HG02759 (cell line): ENCODE measurements around the gene BMP7.
"Not testable (repeated sequence)": the region's sequence is repeated elsewhere in the genome, so short reads cannot be mapped to it uniquely, and the experiment has no call there.

Experiments
- ATAC-seq: cut with Tn5 transposase; IDR thresholded peaks from one replicate; pipeline ENCODE4 v1.9.1; 2021; ENCODE audit warnings: mild to moderate bottlenecking, moderate library complexity; ENCODE audit not compliant: unreplicated experiment

The BMP7 gene

DNA sequence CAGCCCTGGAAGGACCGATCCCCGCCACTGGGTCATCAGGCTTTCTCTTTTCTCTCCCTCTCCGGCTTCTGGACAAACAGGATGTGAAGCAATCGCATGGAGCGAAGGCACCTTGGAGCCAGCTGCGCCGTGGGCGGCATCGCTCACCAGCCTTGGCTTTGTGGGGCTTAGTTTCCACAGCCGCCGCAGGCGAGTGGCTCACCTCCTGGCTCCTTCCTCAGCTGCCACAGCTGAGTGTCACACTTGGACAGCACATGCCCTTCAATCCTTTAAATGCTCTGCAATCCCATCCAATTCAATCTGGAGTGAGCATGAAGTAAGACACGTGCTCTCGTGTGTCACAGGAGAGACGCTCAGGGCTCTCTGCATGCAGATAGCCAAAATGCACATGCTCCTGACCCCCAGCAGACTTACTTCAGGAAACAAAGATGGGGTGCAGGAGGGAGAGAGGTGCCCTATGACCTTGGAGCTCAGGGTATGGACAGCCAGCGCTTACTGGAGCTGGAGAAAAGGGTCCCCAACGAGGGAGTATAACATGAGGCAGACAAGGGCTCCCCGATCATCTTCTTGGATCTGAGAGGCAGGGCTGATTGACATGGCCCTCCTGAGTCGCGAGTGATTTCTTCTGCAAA, 70.9 kb downstream of the BMP7 start:
- no peak for ATAC-seq

DNA sequence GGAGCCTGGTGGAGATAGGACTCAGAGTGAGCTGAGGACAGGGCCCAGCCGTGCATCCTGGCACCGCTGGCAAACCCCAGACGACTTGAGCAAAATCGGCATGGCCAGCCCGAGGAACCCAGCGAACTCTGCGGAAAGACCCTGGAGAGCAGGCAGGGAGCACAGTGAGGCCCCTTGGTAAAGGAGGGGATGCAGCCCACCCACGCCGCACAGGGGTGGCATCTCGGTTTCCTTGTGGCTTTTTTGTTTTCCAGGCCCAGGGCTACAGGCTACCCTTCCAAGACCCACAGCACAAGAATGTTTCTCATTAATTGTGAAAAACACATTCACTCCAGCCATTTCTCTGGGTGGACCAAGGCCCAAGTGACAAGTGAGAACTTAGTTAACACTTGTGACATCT, 71.4 kb downstream of the BMP7 start:
- no peak for ATAC-seq

DNA sequence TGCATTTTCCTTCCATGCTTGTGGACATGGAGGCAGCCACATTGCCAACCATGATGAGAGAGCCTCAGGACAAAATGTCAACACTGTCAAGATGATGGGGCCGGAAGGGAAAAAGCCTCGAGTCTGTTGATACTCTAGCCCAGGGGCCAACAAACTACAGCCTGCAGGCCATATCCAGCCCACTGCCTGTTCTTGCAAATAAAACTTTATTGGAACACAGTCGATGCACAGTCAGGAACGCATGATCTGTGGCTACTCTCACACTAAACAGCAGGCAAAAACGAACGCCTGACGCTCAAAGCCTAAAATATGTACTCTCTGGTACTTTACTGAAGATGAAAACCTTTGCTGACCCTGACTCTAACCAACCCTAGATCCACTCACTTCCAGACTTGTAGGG, 72.3 kb downstream of the BMP7 start:
- no peak for ATAC-seq

DNA sequence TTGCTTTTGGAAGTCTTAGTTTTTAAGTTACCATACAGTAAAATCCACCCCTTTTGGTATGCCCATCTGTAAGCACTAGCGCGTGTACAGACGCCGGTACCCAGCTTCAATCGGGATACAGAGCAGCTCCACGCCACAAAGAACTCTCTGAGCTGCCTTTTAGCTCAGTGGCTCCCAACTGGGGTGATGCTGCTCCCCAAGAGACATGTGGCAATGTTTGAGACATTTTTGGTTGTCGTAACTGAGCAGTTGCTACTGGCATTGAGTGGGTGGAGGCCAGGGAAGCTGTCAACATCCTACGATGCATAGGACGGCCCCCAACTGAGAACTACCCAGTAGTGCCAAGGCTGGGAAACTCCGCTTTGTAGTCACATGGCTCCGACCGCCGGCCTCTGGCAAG, 73.3 kb downstream of the BMP7 start:
- ATAC-seq = no peak

DNA sequence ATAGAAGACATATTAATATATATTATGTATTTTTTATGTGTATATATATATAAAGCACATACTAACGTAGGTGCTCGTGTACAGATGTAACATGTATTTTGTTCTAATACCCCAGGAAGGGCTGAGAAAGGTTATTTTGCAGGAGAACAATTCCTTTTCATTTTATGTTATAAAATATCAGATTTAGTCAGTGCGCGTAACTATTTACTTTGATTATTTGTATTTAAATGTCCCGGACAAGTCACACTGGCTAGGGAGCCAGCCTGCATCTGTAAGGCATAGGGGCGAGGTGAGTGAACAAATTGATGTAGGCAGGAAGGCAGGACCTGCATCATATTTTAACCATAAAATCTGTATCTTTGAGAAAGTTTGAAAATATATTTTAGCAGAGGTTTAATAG, 74.1 kb downstream of the BMP7 start:
- ATAC-seq = no peak

DNA sequence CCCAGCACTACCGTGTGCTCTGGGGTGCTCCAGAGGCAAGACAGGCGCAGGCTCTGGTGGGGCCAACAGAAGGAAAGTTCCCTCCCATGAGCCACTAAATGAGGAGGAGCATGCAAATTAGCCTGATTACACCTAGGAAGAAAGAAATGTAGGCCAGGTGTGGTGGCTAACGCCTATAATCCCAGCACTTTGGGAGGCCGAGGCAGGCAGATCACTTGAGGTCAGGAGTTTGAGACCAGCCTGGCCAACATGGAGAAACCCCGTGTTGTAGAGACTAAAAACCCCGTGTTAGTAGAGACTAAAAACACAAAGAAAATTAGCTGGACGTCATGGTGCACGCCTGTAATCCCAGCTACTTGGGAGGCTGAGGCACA, 75.2 kb downstream of the BMP7 start:
- not testable (repeated sequence) for ATAC-seq

DNA sequence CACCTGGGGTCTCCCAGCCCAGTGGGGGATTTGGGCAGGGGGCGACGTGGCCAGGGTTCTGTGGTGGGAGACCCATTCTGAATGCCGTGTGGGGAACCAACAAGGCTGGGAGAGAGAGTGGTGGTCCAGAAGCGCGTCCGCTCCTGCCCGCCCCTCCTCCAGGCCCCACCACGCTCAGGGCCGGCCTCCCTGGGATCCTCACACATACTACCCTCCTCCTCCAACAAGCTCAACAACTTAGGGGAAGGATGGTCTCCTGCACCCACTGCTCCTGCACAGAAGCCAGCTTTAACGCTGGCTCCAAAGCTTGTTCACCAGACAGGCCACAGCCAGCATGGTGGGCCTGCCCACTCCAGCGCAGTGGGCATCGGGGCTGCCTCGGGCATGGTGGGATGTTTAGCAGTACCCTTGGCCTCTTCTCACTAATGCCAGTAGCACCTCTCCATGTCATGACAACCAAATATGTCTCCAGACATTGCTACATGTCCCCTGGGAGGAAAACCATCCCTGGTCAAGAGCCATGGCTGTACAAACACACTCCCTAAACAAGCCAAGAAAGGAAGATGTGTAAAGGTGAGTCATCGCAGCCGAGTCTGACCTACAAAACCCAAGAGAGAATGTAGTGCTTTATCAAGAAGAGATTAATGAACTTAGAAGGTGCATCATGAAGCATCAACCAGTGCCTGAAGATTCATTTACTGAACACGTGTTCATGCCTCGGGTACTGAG, 75.7 kb downstream of the BMP7 start:
- ATAC-seq = no peak

DNA sequence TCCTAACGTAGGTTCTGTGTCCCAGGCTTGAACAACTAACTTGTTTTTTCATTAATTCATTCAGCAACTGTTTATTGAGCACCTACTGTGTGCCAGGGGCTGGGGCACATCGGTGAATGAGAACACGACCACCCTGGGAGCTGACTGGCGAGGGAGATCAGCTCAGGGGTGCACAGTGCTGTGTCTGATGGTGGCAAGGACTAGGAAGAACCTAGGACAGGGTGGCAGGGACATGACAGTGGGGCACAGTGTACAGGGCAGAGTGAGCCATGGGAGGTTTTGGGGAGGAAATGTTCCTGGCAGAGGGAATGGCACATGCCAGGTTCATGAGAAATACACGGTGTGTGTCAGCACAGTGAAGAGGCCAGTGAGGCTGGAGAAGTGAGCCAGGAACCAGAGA, 76.7 kb downstream of the BMP7 start:
- ATAC-seq = no peak

DNA sequence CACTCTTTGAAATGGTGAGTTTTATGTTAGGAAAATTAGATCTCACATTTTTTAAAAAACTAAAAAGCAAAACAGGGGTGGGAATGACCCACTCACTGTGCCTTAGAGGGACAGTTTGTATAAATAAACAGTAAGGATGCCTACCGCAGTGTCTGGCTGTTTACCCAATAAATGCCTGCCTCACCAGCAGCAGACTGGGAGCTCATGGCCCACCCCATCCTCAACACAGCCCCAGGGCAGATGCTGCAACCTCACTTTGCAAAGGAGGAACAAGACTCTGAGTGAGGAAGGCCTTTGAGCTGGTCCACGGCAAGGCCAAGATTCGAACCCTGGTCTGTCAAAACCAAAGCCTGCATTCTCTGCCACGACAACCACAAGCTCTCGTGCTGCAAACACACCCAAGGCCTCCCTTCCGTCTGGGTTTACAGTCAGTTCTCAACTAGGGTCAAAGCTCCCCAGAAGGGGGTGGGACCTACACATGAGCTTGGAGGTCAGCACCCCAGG, 77.8 kb downstream of the BMP7 start:
- ATAC-seq = no peak

DNA sequence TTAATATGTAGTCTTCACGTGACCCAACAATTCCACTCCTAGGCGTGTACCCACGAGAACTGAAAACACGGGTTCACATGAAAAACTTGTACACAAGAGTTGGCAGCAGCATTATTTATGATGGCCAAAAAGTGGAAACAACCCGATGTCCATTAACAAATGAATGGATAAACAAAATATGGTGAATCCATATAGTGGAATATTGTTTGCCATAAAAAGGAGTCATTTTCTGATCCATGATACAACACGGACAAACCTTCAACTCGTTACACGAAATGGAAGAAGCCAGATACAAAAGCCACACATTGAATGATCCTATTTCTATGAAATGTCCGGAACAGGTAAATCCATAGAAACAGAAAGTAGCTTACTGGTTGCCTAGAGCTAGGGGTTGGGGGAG, 78.4 kb downstream of the BMP7 start:
- no peak for ATAC-seq

DNA sequence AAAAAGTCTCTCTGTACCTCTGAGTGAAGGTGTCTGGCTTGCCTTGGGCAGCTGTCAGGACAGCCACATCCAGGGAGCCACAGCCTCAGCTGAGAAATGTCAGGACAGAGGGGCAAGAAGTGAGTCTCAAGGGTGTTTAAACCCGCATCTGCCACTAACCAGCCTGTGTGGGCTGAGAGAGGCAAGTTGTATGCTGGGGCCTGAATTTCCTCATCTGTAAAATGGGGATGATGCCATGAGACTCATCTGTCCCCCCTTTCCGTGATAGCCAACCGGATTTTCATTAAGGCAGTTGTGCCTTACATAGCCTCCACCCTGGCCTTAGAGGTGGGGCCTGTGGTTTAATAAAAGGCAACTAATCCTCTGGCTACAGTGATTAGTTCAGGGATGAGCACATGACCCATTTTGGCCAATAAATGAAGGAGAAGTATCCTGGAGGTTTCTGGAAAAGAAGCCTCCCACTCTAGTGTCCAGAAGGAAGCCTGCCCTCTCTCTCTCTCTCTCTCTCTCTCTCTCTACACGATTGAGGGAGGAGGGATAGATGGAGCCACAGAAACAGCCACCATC, 79.3 kb downstream of the BMP7 start:
- ATAC-seq = no peak

DNA sequence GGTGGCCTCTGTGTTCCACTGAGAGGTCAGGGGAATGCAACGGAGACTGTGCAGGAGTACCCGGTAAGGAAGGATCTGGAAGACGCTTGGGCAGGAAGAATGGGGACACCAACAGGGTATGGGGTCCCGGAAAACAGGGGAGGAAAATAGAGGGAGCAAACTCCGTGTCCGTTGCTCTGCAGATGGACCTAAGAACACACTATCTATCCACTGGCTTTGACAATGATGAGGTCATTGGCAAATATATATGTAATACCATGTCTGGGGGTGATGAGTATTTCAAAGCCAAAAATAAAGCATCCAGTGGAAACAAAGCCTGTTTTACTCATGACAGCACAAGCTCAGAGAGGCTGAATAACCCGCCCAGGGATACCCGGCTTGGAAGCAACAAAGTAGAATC, 80.2 kb downstream of the BMP7 start:
- no peak for ATAC-seq

DNA sequence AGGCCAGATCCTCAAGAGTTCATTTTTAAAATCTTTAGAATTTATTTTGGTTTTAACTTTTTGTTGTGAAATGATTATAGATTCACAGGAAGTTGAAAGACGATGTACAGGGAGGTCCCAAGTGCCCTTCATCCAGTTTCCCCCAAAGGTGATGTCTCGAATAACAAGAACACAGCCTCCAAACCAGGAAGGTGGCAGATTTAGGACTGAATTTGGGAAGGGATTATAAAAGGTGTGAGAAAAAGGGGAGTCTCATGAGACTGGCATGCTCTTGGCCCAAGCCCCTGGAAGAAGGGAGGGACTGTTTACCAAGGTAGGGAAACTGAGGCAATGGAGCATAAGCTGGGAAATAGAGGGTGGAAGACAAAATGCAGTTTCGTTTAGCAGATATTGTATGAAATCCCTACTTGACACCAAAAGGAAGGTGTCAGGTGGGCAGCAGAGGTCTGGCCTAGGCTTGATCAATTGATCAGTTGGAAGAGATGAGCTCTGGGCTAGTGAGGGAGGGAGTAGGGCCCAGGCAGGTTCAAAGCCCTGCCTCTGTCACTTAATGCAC, 81.2 kb downstream of the BMP7 start:
- no peak for ATAC-seq

DNA sequence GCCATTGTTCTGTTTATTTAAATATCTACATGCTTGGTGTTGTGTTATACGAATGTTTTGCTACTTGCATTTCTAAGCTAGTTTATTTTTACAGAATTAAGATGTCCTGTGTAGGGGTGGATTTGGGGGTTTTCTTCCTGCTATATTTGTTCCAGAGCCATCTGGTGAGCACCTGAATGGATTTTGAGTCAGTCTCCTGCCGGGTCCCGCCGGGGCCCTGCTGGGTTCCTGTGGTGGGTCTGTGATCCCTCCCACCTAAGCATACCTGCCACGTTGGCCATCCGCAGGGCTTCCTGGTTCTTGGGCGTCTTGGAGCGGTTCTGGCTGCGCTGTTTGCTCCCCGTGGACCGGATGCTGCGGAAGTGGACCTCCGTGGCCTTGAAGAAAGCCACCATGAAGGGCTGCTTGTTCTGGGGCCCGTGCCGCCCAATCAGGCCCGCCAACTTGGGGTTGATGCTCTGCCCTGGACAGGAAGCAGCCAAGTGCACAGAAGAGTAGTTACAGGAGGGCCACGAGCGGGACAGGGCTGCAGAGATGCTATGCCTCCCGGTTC, 82.9 kb downstream of the BMP7 start:
- no peak for ATAC-seq

DNA sequence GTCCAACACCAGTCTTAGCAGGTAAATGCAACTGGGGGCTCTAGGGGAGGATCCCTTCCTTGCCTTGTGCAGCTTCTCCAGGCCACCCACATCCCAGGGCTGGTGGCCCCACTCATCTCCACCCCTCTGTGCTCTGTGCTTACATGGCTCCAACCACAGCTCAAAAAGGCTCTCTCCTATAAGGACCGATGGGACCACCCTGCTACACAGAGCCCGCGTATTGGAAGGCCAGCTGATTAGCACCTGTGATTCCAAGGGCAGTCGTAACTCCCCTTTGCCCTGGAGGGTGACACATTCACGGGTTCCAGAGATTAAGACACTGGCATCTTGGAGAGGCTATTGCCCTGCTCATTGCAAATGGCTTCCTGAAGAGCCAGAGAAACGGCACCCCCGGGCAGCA, 84.8 kb downstream of the BMP7 start:
- ATAC-seq = no peak

DNA sequence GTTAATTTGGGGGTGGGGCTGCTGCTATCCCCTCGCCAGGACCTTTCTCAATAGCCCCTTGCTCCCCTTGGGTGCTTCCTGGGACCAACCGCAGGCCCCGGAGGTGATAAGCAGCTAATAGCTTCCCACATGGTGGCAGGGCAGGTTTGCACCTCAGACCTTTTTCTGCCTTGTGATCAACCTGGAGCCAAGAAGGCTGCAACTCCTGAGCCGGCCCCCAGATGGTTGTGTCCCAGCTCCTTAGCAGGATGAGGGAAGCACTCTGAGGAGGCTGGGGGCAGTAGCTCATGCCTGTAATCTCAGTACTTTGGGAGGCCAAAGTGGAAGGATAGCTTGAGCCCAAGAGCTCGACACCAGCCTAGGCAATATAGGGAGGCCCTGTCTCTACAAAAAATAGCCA, 85.5 kb downstream of the BMP7 start:
- ATAC-seq = no peak

DNA sequence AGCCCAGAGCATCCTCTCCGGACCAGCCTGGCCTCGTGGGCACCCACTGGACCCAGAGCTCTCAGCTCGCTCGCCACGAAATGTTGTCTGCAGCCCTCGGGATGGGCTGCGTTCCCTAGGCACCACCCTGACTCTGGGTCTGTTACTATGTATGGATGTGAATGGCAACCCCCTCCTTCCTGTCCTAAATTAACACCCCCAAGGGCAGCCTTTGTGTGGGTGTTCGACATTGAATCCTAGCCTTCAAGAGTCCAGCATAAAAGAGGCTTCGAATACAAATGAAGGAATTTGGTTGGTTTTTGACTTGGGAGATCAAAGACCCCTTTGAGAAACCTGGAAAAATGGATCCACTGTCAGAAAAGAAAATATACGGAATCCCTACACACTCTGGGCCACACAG, 86.1 kb downstream of the BMP7 start:
- no peak for ATAC-seq

DNA sequence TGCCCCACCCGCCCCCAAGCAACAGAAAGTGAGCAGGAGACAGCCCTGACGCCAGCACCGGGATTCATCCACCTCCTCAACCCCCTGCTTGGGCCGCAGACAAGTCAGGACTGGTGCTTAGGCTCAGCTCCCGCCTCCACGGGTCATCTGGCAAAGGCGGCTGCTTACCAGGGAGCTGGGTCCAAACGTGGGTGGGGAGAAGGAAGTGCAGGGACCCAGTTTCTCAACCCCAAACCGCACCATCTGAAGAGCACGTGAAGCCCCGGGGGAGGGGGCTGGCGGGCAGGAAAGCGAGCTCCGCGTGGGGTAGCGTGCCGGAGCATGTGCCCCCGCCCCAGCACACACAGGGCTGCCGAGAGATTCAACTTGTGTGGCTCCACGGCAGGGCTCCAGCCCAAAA, 87.2 kb downstream of the BMP7 start:
- no peak for ATAC-seq

DNA sequence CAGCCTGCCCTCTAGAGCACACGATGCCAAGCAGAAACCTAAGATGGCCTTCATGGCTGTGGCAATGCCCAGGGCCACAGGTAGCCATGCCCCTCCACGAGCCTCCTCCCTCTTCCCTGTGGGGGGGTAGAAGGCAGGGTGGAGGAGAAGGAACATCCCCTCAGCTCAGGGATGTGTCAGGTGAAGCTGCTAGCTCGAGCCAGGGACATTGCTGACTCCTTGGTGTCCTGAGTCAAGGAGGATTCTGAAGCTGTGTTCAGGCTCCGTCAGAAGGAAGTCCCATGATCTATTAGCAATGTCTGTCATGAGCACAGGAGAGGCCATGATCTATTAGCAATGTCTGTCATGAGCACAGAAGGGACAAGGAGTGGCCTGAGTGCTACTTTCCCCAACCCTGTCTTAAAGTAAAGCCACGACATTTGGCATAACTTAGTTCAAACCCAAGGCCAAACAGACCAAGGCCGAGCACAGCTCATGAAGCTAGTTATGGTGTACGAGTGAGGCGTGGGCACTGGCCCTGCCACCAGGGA, 87.8 kb downstream of the BMP7 start:
- ATAC-seq = no peak

DNA sequence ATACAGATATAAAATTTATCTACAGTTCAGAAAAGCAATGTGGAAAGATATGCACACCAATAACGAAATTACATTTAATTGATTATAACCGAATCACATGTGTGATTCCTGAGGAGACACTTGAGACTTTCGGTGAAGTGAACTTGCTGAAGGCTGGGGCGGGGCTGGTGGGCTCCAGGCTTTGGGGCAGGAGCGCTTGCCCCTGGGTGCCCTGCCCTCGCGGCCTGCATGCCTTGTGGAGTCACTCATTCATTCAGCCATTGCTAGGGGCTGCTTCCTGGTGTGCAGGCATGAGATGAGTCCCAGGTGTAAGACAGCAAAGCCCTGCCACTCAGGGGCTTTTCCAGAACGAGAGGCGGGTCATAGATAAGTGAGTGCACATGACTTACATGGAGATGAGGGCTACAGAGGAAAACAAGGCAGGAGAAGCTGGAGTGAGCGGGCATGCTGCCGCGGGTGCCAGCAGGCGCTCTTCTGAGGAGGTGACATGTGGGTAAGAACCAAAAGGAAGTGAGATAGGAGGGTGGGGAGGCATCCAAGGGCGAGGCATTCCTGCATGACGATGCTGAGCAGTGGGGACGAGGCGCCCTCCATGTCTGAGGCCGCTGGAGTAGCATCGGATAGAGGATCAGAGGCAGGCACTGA, 88.7 kb downstream of the BMP7 start:
- no peak for ATAC-seq

DNA sequence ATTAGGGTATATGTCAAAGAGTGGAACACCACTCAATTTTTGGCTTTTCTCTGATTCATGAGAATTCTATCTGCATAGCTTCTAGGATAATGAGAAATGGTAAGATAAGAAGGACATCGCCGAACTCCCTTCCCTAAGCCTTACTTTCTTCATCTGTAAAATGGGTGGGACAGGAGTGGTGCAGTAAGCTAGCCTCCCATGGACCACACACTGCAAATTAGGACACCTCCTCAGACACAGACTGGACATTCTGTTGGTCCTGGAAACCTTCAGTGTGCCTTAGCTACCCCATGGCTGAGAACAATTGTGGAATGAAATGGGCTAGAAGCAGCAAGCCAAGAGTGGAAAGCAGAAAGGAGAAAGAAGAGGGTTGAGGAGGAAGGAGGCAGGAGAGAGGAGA, 89.6 kb downstream of the BMP7 start:
- ATAC-seq = no peak
